ENCODE results near the gene TMEM132D.

The TMEM132D gene

DNA sequence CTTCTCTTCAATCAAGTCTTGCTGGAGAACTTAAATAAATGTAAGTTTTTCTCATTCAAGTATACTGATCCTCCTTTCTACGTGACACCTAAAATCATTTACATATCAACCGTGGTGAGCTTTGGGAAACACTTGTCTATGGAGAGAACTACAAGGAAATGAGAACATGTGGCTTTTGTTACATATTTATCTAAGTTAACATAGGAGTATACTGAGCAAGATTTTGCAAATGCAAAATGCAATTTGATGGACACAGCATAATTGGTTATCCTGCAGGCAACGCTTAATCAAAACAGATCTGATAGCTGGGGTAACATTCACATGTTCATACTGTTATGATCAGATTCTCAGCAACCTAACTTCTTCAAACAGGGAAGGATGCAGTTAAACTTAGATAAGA, 376.3 kb downstream of the TMEM132D start:
- no peak for DNase-seq

DNA sequence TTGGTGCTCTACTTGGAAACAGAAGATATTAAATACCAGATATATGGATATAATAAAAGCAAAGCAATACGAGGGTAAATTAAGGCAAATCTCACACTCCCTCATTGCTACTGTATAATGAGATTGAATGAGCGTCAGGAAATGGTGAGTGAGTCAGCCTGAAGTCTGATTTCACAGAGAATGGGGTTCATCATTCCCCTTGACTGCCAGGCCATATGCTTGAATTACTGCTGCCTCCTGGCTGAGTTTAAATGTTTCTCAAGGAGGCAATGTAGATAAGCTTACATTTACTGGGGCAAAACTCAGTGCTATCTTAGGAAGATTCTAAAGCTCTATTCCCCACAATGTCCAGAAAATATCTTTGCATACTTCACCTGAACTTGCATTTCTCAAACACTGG, 380.2 kb downstream of the TMEM132D start:
- no peak for DNase-seq

DNA sequence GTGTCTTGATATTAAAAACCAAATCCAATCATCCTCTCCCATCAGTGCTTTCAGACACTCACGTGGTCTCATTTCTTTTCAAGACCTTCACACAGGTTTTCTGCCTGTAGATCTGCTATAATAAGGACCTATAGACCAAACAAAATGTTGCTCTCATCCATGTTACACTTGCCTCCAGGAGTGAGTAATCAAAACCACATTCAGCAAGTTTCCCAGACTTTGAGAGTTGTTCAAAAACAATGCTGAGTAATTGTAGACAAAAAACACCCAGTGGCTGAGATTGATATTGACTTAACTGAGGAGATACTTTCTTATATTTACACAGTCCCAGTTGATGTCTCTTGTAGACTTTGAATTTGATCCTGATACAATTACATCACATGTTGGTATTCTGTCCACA, 383.1 kb downstream of the TMEM132D start:
- no peak for DNase-seq

DNA sequence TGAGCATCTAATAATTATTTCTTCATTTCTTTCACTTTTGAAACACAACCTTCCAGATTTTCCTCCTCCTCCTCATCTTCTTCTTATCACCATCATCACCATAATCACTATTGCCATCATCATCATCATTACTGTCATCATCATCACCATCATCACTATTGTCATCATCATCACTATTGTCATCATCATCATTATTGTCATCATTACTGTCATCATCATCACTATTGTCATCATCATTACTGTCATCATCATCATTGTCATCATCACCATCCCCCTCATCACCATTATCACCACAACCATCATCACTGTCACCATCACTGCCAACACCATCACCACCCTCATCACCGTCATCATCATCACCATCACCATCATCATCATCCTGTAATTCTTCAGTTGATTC, 400.0 kb downstream of the TMEM132D start:
- DNase-seq = no peak

DNA sequence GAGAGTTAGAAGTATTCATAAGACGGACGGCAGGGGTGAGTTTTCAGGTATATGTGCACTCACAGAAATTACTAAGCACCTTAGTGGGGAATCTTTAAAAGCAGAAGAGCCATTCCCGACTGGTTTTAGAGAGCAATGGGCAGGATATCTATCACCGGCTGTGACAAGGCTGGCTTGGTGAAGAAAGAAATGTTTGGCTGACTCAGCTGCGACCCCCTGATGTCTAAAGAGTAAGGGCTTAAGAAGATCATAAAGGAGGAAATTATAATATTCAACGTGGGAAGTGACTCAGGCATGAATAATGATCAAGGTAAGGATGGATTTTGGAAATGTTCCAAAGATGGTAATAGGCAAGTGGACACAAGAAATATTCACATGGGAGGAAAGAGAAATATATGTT, 407.6 kb downstream of the TMEM132D start:
- DNase-seq = no peak

DNA sequence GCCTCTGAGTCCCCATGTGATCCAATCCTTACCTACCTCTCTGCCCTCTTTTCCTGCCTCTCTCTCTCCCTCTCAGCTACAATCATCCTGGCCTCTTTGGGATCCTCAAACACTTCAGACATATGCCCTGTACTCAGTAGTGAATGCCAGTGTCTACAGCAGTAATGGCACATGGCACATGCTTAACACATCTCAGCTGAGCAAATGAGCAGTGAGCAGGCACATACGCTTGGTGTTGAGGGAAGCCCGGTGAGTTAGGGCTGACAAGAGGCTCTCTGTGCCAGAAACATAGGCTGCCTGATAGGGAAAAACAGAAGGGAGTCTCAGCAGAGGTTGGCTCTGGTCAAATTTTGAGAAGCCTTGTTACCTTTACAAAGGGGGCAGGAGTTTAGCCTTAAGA, 409.1 kb downstream of the TMEM132D start:
- DNase-seq = no peak

DNA sequence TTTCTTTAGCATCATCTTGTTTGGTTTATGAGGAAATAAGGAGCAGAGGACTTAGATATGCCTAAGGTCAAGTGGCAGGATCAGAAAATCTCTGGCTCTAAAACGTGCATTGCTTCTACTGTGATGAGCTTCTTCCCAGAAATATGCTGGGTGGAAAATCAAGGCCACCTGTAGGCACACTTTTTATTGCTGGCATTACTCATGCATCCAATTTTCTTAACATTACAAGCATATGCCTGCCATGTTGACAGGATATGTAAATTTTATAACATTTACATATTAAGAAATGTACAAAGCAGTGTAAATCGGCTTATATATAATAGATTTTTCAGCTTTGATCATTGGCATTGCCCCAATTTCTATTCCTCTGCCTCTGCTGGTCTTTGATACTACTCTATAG, 409.6 kb downstream of the TMEM132D start:
- DNase-seq = no peak

DNA sequence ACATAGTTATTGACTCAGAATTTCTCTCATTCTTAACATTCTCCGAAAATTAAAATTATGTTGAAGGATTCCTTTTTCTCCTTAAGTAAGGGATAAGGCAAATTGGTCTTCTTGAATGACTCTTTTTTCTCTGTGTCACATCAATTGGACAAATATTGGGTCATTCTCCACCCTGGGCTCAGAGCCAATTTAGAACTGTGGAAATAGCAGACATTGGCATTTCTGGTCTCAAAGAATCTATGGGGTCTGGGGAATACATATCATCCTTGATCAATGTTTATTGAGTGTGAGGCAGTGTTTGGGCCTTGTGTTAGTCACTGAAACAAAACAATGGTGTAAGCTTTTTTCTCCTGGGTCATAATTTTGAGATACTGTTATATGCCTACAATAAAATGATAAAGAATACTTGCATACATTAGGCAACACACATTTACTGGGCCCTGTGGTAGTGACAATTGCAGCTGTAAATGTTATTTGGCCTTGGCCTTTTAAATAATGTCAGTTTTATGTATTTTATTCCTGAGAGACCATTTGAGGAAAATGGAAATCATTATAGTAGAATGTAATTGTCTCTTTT, 414.6 kb downstream of the TMEM132D start:
- DNase-seq = no peak

DNA sequence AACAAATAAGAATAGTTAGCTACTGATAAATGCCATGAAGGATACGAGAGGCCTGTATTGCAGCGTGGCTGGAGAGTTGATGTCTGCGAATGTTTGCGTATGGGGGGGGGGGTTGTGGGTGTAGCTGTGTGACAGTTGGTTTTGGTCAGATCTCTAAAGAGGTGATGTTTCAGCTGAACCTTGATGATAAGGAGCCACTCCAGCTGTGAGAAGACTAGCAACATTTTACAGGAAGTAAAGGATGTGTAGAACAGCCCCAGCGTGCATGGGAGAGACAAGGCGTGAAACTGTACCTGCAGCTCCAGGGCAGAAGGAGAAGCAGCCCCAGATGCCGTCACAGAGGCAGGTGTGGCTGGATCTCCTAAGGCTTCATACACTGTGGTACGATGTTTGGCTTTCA, 416.9 kb downstream of the TMEM132D start:
- no peak for DNase-seq

DNA sequence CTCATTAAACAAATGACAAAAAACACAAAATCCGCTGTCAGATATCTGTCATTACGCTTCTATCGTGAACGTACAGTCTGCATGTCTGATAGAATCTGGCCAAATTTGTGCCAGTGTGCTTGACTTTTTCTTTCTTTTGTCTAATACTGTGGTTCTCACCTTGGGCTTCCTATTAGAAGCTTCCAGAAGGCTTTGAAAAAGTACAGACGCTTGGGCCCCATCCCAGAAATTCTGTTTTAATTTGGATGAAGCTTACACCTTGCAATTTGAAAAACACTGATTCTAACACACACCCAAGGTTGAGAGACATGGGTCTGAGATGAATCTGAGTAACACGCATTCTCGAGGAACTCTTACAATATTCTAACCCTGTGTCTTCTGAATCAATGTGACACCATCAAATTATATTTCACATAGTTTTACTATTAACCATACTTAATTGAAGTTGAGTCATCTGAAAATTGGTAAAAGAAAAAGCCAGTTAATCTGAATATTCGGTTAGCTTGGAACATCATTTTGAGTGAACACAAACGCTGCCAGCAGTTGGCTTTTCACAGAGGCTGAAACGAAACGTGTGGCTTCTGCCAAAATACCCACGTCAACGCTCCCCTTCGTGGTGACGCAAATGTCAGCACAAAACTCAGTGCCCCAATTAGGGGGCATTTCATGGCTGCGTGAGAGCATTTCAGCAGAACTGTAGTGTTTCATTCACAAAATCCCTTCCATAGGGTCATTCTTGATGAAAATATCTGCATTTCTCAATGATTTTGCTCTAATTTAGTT, 420.5 kb downstream of the TMEM132D start:
- no peak for DNase-seq

DNA sequence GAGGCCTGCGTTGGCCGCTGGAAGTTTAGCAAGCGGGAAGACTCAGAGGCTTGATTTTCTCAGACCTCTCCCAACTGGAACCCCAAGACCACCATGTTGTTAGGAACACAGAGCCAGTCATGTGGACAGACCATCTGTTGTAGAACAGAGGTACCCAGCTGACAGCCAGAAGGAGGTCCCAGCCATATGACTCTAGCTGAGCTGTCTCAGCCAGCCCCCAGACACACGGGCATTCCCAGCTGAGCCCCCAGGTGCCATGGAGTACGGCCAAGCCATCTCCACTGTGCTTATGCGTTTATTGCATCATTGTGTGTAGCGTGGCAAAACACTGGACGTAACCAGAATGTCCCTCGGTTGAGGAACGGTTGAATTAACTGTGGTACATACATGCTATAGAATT, 421.9 kb downstream of the TMEM132D start:
- no peak for DNase-seq

DNA sequence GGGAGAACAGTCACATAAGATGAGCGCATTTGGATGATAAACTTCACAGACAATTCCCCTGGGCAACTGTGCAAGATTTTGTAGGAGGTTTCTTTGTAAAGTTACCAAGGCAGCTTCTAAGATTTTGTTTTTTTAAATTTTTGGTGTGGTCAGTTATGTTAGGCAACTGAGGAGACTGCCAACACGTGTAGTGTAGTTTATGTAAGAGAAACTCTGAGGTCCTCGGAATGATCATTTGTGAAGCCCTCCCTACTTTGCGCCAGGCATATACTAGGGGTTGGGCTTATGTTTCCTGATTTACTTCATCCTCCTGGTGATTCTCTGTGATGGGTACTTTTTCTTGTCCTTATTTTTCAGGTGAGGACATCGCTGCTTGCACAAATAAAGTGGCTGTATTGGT, 433.6 kb downstream of the TMEM132D start:
- no peak for DNase-seq

DNA sequence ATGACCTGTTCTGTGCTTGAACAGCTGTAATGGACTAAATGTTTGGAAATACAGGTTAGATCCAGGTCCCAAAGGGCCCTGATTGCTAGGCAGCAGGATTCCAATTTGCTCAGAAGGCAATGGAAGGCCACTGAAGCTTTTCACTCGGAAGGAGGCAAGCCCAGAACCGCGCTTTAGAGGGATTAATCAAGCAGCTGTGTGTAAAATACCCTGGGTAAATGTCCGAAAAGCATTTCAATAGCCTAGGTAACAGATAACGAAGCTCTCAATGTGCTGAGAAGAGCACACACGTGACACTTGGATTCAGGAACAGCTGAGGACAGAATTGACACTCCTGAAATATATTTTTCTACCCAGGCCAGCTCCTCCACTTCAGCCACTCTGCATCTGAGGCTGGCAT, 436.1 kb downstream of the TMEM132D start:
- no peak for DNase-seq

DNA sequence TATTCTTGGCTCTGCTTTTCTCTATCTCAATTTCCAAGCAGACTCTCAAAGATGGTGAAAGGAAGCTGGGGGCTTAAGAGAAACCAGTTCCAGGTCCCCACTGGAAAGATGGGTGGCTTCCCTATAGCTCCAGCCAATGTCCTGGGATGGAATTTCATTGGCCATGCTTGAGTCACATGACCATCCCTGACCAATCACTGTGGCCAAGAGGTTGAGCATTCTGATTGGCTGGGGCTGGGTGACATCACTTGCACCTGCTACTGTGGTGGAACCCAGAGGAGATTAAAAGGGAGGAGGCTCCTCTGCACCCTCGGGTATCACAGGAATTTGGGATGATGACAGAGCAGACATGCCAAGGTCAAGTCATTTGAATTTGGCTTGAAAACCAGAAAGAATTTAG, 436.5 kb downstream of the TMEM132D start:
- DNase-seq = no peak

DNA sequence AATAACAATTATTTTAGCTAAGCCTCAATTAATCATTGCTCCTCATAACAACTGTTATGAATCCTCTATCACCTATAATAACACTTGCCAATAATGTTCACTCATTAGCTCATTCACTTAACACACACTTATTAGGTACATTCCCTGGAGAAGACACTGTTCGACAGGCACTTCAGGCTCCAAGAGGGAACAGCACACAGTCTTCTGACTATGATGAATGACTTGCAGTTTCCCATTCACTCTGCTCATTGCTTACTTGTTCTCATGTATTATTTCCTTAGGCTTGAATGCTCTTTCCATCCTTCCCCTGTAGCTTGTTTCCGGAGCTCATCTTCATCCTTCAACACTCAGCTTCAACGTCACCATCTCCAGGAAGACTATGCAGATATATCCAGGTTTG, 437.3 kb downstream of the TMEM132D start:
- DNase-seq = no peak

DNA sequence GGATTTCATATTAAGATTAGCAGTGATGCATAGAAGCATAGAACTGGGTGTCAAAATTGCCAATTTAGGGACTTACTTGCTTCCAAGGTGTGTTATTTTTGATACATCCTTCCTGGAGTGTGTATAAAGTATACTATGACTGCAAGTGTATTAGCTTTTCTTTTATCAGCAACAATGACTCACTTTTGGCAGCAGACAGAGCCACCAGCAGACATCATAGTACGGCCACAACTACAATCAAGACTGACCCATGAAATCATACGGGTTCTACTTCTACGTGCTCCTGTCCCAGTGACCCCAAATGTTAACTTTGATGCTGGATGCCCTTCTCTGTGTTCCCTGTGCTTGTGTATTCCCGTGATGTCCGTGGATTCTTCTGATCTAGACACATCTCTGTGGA, 443.9 kb downstream of the TMEM132D start:
- DNase-seq = no peak

DNA sequence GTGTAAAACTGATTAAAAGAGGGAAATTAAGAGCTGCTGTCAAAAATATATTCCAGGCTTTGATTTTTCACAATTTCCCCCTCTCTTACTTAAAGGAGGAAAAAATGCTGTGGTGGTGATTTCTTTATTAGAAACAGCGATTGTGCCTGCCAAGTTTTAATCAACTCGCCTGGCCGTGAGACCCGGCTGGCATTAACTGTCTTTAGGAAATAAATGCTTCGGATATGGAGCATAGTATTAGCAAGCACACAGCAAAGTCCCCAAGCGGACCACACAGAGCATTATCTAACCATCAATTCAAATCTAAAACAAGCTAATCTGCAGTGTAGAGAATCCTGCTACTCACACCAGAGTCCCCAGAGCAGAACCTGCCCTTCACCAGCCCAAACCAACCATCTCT, 457.1 kb downstream of the TMEM132D start:
- no peak for DNase-seq

DNA sequence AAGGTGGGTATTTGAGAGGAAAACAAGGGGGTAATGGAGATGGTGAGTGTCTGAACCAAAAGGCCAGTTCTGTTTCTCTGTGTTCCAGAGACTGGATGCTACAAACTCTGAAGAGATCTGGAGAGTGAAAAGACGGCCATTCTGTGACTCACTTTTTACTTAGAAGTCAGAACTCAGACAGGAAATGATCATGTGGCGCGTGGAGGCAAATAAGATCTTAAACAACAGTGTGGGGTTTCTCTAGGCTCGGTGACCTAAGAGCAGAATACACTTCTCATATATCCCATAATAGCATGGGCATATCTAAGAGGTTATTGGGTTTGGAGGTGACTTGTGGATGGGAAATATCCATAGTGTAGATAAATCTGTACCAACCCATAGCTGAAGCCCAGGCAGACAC, 463.5 kb downstream of the TMEM132D start:
- DNase-seq = no peak

DNA sequence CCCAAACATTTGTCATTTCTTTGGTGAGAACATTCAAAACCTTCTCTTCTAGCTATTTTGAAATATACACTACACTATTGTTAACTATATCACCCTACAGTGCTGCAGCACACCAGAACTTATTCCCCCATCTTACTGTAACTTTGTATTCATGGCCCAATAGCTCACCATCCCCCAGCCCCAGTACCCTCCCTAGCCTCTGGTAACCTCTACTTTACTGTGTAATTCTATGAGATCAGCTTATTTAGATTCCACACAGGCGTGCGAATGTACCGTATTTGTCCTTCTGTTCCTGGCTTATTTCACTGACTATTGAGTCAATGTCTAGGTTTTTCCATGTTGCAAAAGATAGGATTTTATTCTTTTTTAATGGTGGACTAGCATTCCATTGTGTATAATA, 469.0 kb downstream of the TMEM132D start:
- DNase-seq = no peak

DNA sequence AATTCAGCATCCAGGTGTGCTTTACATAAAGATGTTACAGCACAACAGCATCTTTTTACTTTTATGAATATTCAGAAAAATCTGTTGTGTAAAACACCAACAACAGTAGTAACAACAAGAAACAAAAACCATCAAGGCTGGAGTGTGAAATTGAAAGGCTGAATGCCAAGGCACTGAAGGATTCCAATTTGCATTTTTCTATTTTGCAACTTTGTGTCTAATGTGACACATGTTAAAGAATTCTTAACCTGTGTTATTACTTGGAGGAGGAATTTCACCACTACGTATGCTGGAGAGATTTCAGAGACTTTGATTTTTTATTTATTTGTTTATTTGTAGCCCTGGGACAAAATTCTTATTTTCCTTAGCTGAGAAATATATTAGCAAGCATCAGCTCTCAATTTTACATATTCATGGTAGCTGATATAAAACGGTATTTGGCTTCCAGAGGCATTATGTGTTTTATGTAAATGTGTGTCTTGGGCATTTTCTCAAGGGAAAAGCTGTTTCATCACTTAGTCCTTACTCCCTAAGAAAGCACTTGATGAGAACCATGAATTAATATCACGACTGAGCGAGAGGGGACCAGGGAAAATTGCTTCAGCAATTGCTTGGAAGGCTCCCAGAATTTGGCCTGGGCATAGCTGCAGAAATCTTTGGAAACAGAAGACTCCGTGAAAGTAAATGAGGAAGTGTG, 475.4 kb downstream of the TMEM132D start:
- no peak for DNase-seq

DNA sequence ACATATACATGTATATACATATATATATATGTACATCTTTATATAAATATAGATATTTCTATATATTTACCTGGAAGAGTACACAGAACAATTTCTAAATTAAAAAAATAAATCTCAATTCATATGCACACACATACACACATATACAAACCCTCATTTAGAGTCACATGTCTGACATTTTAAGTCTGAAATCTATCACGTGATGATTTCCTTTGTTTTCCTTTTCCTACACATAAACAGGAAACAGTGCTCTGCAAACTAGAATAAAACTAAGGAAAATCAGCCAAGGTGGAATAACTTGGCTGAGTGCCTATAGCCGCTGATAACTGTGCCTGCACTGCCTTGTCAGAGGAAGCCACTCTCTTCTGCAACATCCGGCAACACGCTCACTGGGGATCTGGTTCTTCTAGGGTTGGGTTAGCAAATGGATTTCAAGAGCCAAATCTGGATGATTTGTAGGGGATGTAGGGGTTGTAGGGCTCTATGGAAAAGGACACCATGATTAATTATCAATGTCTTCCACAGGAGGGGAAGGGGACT, 480.7 kb downstream of the TMEM132D start:
- DNase-seq = no peak

DNA sequence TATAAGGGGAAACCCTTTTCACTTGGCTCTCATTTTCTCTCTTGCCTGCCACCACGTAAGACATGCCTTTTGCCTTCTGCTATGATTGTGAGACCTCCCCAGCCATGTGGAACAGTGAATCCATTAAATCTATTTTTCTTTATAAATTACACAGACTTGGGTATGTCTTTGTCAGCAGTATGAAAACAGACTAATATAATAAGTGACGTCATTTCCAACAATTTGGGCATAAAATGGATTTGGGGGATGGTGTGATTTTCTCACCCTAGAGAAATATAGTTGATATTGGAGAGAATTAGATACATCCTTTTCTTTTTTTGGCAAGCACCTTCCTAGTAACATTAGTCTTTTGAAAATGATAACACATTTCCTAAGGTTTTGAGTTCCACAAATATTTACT, 490.5 kb downstream of the TMEM132D start:
- no peak for DNase-seq

DNA sequence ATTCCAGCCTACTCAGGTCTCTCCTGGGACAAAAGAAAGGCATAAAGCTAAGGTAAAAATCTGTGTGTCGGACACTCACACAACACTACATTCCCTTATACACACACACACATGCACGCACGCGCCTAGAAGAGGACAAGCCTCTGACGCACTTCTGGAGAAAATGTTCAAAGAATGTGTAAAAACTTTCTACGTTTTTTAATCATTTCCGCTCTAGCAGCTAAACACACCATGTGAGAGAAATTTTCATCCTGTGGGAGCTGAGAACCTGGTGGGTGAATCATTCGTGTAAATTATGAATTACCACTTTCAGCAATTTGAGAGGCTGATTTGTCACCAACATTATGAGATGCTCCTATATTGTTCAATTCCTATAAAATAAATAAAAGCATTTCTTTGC, 494.5 kb downstream of the TMEM132D start:
- DNase-seq = no peak

DNA sequence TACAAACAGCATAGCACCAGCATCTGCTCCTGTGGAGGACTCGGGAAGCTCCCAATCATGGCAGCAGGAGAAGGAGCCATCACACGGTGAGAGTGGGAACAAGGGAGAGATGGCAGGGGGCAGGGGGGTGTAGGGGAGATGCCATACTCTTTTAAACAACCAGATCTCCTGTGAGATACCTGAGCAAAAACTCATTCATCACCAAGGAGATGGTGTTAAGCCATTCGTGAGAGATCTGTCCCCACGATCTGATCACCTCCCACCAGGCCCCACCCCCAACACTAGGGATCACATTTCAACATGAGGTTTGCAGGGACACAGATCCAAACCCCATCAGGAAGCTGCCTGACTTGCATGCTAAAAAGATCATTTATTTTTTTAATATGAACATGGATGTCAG, 499.3 kb downstream of the TMEM132D start:
- DNase-seq = no peak
